ENCODE results near the gene MCCC1. TPM values are rescaled to one million over a fixed set of nuclear protein-coding genes. Genes with fewer than 3 reads are reported as not detected.
A peak's percentile ranks its signal among the peaks of the same experiment; 100 is the strongest.

MCCC1 gene
- total and polyA plus RNA-seq, 2 of the 4 experiments (the other 2 are of a cell fraction): 14.2 to 17.9 TPM

GRCh38 chr3:183008303-183008702, 91.0 kb downstream of the MCCC1 start:
- no peak overlapping the region for H4K8ac ChIP-seq (ENCODE audit: low read depth in 2 of 2, low read length in 2 of 2)
- POLR2A ChIA-PET (ENCODE audit: unreplicated experiment): no interaction called here

More at GRCh38 chr3:183008303-183008702, 91.0 kb downstream of the MCCC1 start:
- Histone ChIP-seq H2AK9ac (replicated peaks; ENCODE audit: low read depth, low read length, poor library complexity) (no peak overlapping the region), H2BK15ac (ENCODE audit: low read depth, low read length) (no peak overlapping the region), H2AFZ (replicated peaks; ENCODE audit: low read length, poor library complexity) (no peak overlapping the region), H3K79me1 (ENCODE audit: low read depth in 1 of 2, low read length in 2 of 2) (no peaks in the 10 kb centered on the region), H3K36me3 (ENCODE audit: control insufficient read depth, insufficient read depth, low read length) (no peaks in the 10 kb centered on the region), H3K18ac (ENCODE audit: low read depth, low read length) (peak overlapping the region; percentile 54; the same call in 1 of the 2 replicates), H2AK5ac (ENCODE audit: low read depth, low read length) (no peak overlapping the region), H2BK5ac (ENCODE audit: low read depth, low read length, poor library complexity, severe bottlenecking) (no peak overlapping the region), H3K9me3 (ENCODE audit: control insufficient read depth, insufficient read depth, low read length) (no peaks in the 10 kb centered on the region), H3K4me3 (ENCODE audit: insufficient read depth, low read depth, low read length) (no peak overlapping the region), H2BK20ac (ENCODE audit: low read depth, low read length) (no peak overlapping the region), H3K27ac (ENCODE audit: insufficient read depth, low read length) (peak overlapping the region; percentile 95; the same call in 1 of the 2 replicates), H3K14ac (replicated peaks; ENCODE audit: low read depth, low read length) (no peak overlapping the region), H4K91ac (ENCODE audit: insufficient read depth, low read depth, low read length) (no peak overlapping the region), H3K27me3 (ENCODE audit: control insufficient read depth, insufficient read depth, low read length) (no peaks in the 10 kb centered on the region), H3K23ac (ENCODE audit: low read depth, low read length) (no peak overlapping the region), H3K9me1 (ENCODE audit: insufficient read depth, low read length) (peaks cover 4% of the 10 kb centered on the region; the same call in 1 of the 2 replicates), H3K4me2 (ENCODE audit: low read depth, low read length) (peak overlapping the region; percentile 4; the same call in 1 of the 2 replicates), H3K4me1 (ENCODE audit: control insufficient read depth, insufficient read depth, low read length) (peaks cover 13% of the 10 kb centered on the region; the same call in 1 of the 2 replicates), H3K4ac (ENCODE audit: low read depth, low read length) (no peak overlapping the region), H4K5ac (ENCODE audit: low read depth, low read length) (peak overlapping the region; percentile 63; the same call in 1 of the 2 replicates), H2BK120ac (ENCODE audit: low read depth, low read length) (no peak overlapping the region), H3K9ac (ENCODE audit: low read depth, low read length) (no peak overlapping the region), H3K56ac (ENCODE audit: extremely low read depth, insufficient read depth, low read length) (no peak overlapping the region), H4K20me1 (ENCODE audit: insufficient read depth, low read length) (no peaks in the 10 kb centered on the region)
- dilution Hi-C loops (cut with HindIII; ENCODE audit: low sequenced_read_pairs, unreplicated experiment) (no loop called here), in situ Hi-C loops (cut with MboI; ENCODE audit: low sequenced_read_pairs) (no loop called here), intact Hi-C loops (cut with micrococcal nuclease) (no loop called here)
- DNase-seq: no peak
- BruUV-seq (replicated peaks): no TSS peak
- ATAC-seq (ENCODE audit: low read depth): peak; percentile 30; the same call in 1 of the 2 replicates
- TF ChIP-seq CTCF (conservative IDR thresholded peaks at IDR 0.05; ENCODE audit: low read depth, low read length): no peak
- TF ChIP-seq NFE2L2 (IDR thresholded peaks at IDR 0.05; ENCODE audit: low read depth, low read length): no peak
- no peak for TF ChIP-seq MXI1 (IDR thresholded peaks at IDR 0.05; ENCODE audit: borderline replicate concordance, low read depth, low read length)
- TF ChIP-seq MAFK (IDR thresholded peaks at IDR 0.05; ENCODE audit: low read depth, low read length): no peak
- TF ChIP-seq CHD1 (IDR thresholded peaks at IDR 0.05; ENCODE audit: low read depth, low read length): no peak
- no peak for TF ChIP-seq RAD21 (IDR thresholded peaks at IDR 0.05; ENCODE audit: low read length)
- no peak for TF ChIP-seq CEBPB (IDR thresholded peaks at IDR 0.05; ENCODE audit: low read depth, low read length)
- no peak for TF ChIP-seq BHLHE40 (IDR thresholded peaks at IDR 0.05; ENCODE audit: low read depth, low read length)
- no peak for TF ChIP-seq SMC3 (IDR thresholded peaks at IDR 0.05; ENCODE audit: low read depth, low read length)
- CTCF ChIA-PET: no interaction called here
- WGBS, 2 experiments (ENCODE audit: extremely low coverage in 2 of 2, insufficient read length in 1 of 2): no CpG with 5 or more reads among the region's 4 CpGs
